Stimulated activated CD4-positive, alpha-beta T cell treated with anti-CD3 and anti-CD28 coated beads, Interleukin-15, amount 100 ng/mL, for 1 hour (primary cell): Measurements from ENCODE around the gene CCDC141.

Source experiments
- DNase-seq, 2 donors: peaks; one replicate each; pipeline ENCODE4 v3.0.0-alpha.2; 2020; ENCODE audit warnings: low read depth in 1 of 2, low spot score in 1 of 2

Gene CCDC141

DNA sequence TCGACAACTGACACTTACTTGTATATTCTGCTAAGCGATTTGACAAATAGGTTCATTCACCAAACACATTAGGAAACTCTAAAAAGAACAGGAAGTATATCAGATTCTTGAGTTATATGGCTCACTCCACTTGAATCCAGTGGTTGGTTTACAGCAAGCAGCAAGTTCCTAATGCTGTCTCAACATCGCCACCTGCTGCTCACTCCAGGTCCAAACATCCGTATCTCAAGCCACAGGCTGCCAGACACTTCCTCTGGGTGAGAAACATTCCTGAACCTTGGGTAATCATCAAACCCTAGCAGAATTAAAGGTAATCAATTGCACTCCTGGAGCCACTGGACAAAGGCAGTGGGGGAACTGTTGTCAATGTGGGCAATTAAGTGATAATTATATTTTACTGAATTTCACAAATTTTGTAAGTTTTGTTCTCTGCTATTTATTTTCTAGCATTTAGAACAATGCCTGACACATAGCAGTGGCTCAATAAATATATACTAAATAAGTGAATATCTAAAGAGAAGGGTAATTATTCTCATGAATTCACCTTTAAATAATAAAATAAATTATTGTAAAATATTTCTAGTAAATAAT lies 135.6 kb downstream of the CCDC141 start:
- peak; percentile 18 to 55 for DNase-seq

DNA sequence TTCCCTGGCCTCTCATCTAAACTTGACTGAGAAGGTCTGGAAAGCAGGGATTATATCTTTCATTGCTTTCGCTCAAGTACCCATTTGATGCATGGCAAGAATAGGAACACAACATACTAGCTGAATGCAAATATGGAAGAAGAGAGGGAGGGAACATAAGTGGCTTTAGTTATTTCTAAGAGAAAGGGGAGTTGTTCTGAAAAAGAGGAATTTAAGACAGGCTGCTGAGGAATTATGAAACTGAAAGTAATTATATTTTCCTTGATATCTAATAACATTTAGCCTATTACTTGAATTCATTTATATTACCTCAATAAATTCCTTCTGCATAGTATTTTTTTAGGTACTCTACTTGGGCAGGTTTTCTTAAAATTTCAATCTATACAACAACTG lies 136.9 kb downstream of the CCDC141 start:
- no peak for DNase-seq

DNA sequence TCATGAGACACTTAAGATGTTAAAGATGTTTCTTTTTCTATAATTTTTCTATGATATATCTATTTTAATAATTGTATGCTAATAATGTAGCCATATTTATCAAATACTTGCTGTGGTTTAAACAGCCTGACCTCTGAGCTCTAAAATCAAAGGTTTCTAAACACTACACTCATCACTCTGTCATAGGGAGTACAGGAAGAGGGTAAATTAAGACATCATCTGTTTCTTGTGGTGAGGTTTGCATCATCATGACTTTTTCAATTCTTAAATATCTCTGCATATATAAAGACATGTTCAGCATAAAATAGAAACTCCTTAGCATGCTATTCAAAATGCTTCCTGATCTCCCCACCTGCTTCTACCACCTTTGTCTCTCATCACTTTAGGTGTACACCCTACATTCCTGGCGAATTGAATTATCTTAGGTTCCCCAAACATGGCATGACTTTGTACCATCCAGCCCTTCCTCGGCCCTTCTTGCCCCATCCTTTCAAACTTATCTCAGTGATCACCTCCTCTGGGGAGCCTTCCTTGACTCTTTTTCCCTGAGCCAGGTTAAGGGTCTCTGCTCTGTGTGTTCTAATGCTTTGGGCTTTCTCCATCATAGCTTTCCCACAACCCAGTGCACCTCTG lies 137.4 kb downstream of the CCDC141 start:
- DNase-seq, result no peak

DNA sequence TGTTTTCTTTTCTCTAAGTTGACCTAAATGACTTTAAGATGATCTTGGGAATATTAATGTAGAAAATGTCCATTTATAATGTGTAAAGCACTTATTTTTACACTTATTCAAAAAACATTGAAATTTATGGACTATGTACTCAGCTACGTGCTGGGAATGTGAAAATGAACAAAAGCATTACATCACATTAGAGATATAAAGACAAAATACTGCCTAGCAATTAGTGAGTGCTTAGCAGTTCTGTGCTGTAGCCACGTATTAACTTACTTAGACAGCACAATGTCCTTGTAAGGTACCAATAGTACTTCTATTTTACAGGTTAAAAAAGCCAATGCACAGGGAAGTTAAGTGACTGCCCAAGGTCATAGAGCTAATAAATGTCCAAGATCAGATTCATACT lies 138.9 kb downstream of the CCDC141 start:
- DNase-seq, result no peak

DNA sequence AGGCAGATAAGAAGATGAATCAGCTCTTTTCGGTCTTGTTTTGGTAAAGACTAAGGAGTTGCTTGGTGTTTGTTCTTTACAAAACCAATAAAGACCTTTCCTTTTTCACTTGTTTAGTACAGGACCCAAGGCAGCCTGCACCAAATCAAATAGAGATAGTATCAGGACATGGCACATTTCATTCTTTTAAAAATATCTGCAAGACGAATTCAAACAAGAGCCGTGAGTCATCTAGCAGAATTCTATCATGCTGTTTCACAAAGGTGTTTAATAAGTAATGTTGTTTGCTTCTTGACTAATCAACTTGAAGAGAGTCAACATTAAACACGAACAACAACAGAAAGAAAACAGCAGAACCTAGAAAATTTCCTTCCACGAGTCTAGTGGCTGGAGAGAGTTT lies 139.9 kb downstream of the CCDC141 start:
- no peak for DNase-seq

DNA sequence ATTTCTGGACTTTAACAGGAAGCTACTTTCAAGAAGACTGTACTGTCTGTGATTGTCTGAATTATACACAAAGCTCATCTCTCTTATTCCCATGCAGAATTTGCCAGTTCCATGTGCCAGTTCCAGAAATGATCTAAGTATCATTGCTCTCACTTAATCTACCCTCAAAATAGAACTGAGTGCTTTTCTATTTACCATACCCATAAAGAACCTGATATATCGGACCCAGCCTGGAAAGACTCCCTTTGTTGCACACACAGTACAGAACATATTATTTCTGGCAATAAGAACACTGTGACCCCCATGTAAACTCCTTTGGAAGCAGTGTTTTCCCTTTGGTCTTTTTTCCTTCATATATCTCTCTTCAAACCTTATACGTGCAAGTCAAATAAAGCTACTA lies 140.4 kb downstream of the CCDC141 start:
- DNase-seq, result no peak

DNA sequence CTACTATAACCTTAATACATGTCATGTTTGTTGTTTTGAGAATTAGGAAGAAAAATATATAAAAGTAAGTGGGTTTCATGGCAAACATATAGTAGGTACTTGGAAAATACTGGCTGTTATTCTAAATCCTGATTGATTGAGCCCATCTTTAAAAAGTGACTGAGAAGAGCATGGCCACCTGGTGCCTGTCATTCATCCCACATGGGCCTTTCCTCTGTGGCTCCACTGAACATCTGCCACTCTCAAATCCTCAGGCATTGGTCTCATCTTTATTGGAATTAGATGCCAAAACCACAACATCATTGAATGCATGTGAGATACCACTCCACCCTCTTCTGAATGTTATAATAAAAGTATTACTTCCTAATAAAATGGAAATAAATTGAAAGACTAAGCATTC lies 141.1 kb downstream of the CCDC141 start:
- no peak for DNase-seq

DNA sequence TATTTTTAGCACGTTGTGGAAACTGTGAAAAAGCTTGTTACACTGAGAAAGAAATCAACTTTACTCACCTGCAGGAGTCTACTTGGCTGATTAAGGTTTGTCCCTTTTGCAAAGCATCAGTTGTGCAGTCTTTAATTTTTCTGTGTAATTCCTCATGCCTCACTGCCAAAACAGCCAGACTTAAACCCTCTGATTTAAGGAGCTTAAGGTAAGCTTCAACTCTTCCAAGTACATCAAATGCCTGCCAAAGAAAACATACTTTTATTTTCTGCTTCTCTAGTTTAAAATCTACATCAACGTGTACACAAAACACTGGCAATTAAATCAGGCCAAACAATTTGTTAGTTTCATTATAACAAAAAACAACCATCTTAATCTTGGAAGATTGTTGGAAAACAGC lies 144.7 kb downstream of the CCDC141 start:
- no peak for DNase-seq

DNA sequence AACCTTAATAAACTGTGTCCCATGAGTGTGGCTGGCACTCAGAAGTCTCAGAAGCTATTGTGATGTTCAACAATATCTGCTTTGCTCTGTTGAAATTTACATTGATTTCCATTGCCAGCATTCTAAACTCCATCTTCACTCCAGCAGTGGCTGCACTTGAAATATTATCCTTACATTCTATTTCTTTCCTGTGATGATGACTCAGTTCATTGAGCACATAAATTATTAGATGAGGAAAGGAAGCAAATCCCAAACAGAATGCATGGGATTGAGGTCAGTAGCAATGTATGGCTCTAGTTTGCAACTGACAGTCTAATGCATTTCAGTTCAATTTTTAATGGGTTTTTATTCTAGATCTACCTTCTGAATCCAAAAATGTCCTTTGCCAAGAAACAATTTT lies 150.3 kb downstream of the CCDC141 start:
- no peak for DNase-seq

DNA sequence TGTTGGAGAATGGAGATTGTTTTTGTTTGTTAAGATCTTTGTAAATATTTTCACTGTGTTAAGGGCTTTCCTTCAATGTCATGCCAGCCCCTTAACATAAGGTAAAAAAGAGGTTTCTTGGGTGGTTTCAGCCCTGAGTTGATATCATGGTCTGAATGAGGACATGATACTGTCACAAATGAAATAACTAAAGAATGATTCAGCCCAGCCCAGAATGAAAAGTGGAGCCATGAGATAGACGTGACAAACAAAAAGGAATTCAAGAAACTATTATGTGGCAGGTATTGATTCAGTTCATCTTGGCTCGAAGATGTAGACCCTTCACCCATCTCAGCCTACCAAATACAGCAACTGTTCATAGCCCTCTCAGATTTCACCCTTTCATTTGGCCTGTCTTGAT lies 154.1 kb downstream of the CCDC141 start:
- DNase-seq, result no peak

DNA sequence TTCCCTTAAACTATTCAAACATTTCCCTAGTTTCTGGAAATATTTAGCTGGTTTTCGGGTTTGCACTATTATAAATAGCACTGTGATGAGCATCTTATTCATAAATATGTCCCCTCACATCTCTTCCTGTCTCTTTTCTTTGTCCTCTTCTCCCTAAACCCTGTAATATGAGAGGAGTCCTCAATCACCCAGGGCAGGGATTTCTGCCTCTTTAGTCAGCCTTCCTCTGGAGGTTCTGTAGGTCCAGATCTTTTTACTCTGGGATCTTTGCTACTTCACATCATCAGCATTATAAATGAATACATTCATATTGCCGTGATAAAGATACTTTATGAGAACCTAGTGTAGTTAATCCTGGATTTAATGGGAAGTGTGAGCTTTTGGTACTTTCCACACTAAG lies 154.8 kb downstream of the CCDC141 start:
- DNase-seq, result no peak

DNA sequence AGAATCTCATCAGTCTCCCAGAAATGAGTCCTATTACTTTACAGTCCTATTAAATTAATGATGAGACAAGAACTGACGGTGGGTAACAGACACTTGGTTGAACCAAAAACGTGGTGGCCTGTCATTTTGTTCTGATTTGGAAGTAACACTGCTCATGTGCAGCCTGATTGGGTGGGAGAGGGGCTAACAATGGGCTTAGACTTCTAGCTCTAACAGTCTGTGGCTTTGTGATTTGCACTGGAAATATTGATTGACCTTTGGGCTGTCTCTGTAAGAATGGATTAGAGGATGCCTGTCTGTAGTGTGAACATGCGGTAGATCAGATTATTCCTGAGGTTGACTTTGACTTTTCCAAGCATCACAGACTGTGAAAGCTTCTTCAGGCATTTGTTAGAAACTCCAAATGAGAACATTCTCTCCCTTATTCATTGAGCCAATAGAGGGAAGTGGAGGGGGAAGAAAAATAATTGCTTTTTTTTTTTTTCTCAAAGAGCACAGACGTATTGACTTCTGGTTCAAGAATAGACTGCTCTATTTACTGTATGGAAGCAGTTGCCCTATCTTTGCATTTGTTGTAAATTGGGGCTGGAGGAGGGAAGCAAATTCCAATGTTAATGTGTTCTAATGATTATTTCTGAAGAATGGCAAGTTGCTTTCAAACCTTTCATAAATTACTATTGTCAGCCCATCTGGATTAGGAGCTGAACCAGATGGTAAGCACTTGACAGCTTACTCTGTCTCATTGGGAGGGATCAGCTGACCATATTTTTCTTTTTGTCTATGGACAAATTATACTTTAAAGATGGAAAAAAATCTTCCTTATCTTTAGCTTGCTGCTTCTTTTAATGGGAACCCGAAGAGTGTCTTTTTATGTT lies 156.9 kb downstream of the CCDC141 start:
- no peak for DNase-seq

DNA sequence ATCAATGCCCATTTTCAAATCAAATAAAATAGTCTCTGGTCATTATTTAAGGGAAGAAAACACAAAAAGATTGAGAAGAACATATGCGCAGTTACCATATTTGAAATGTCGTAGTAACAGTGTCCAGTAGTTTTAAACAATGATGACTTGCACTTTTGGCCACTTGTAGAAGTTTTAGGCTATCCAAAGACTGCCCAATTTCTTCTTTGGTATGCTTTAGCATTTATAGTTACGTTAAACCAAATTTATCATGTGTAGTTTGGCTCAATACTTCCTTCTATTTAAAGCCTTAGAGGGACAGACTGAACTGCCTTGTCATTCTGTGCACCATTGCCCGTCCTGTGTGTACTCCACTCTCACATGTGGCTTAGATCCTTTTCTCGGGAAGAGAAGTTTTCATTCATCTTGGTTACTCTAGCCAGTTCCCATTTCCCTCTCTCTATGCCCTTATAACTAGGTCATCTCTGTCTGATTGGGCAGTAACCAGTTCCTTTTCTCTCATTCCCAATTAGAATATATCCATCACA lies 157.9 kb downstream of the CCDC141 start:
- DNase-seq, result no peak

DNA sequence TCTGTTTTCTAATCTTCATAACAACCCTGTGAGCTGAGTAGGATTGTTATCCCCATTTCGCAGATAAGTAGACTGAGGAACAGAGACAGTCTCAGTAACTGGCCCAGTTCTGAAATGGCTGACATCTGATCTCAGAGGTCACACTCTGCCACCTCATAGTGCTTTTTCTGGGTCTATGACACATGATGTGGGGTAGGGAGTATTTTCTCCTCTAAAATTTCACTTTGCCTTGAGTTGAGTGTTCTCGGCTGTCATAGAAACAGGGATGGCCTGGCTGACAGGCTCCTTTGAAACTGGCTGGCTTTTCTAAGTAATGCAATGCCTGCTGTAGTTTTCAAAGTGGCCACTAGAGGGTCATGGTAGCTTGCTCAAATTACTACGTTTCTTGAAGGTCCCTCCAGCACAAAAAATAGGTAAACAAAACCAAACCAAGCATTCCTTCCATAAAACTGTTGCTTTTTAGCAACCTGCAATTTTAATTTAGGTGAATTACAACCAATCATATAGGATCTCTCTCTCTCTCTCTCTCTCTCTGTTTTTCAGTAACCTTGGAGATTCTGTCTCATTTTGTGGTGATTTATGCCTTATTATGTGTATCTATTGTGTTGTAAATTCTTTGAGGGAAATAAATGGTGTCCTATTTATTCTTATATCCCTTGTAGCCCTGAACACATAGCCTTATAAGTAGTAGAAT lies 158.5 kb downstream of the CCDC141 start:
- peak in 1 of 2 donors; percentile 9 for DNase-seq

DNA sequence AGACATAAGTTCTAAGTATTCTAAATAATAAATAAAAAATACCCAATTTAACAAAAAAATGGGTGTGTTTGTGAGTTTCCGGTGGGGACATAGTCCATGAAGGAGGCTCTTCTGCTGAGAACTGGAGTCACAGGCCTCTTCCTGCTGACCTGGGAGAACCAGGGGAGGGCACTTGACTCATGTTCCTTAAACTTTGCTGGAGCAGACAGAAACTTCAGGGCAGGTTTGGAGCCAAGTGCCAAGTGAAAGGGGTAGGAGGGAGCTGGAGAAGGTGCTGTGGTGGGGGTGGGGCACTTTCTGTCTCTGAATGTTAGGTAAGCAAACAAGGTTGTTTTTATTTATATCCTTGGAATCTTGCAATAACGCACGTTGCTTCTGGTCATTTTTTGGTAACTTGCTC lies 163.9 kb downstream of the CCDC141 start:
- DNase-seq, result no peak

DNA sequence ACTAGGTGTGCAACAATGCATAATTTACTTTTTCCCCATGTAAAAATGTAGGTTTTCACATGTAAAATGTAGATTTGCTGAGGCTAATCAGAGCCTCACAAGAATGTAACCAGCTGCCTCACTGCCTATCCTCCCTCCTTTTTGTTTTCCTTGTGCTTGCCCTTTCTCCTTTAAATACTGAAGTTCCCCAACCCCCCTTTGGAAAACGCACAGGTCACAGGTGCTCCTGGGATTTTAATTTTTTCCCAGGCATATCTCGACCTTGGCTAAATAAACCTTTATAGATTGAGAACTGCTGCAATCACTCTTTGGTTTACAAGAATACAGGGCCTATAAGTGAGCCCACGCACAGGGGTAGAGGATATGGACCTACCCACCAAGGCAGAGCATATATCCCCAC lies 165.5 kb downstream of the CCDC141 start:
- no peak for DNase-seq

DNA sequence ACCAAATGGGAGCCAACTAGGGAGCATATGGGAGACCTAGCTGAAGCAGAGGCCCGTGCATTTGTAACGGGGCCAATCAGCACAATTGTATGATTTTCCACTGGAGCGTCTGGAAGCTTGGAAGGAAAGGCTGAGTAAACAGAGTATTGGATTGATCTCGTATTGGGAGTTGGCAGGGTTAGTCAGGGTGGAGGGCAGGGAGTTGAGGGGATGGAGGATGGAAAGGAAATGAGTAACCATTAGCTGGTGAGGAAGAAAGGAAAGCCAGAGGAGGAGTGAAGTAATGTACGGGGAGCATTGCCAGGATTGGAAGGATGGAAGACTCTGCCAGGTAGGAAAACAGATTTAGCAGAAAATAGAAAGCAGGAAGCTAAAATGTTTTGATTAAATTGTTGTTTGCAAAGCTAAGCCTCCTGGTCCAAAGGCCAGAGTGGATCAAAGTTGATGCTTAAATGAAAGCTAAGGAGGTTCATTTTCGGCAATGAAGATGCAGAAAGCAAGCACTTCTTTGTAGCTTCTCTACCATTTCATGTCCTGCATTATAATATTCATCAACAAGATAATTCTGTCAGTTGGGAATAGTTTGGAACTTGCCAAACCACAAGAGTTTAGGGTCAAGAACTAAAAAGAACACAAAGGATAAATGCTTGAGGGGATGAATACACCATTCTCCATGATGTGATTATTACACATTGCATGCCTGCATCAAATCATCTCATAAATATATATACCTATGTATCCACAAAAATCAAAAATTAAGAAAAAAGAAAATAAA lies 167.1 kb downstream of the CCDC141 start:
- DNase-seq, result no peak

DNA sequence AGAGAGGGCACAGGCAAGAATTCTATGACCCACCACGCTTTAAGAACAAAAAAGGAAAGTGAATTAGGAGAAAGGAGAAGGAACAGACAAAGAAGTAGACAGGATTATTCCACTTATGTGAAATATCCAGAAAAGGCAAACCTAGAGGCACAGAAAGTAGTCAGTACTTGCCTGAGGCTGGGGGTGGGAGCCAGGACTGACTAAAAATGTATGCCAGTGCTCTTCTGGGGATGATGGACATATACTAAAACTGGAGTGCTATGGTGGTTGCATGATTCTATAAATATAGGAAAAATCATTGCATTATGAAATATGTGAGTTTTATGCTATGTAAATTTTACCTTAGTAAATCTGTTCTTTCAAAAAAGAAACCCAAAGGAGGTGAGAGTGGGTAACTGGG lies 168.9 kb downstream of the CCDC141 start:
- no peak for DNase-seq

DNA sequence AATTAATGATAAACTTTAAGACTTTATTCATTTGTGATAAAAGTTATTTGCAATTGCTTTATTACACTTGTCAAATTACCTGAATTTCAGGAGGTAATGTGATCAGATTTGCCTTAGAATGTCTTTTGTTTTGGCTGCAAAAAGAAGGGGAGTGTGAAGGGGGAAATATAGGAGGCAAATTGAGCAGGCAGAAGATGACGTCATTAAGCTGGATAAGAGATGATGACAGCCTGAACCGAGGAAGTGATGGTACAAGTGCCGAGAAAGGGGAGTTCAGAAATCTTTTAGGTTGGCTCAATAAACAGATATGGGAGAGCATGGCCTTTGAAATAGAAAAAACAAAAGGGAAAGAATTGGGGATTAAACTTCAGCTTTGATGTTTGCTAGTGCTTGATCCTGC lies 169.7 kb downstream of the CCDC141 start:
- DNase-seq, result no peak

DNA sequence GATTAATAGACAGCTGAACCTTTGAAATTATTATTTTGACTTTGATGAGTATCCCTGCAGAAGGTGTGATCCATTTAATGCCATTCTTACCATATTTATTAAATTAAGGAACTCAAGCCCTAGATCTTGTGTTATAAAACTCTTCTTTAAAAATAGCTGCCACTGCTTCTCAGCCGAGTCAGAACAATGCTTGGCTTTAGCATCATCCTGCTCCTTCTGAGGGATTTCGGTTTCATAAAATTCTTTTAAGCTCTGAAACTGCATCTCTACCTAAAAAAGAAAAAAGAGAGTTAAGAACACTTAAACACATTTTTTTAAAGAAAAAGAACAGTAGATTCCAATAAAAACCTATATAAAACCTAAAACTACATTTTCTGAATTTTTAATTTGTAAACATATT lies 172.1 kb downstream of the CCDC141 start:
- DNase-seq, result no peak
